HCT116 (cell line): ENCODE data around the gene CSK. TPM values are rescaled to one million over a fixed set of nuclear protein-coding genes. Genes with fewer than 3 reads are reported as not detected.
A peak's percentile ranks its signal among the peaks of the same experiment; 100 is the strongest.
"Not testable (repeated sequence)": the region's sequence is repeated elsewhere in the genome, so short reads cannot be mapped to it uniquely, and the experiment has no call there.

Source experiments
- ATAC-seq: fragments of 200-7000 bp; cut with Tn5 transposase; 2 replicates; pipeline ENCODE4 v1.9.1; 2020; ENCODE audit warnings: mild to moderate bottlenecking, moderate library complexity
- BruUV-seq: library from RNA; stranded (reverse); fragments of 400-500 nt; replicated peaks from 2 replicates; lab custom pipeline; 2021; lab: Mats Ljungman, UMichigan
- CTCF ChIA-PET: fragments of 300-600 bp; sonication (Branson Sonifier 250); formaldehyde crosslinking; loops from one replicate; lab custom pipeline; 2021; ENCODE audit warnings: antibody characterized with exemption; lab: Charles Lee
- POLR2A ChIA-PET: fragments of 300-600, 350-600 bp; sonication (Branson Sonifier 250); formaldehyde crosslinking; loops from one replicate; lab custom pipeline; 2021; ENCODE audit warnings: antibody characterized with exemption; lab: Charles Lee
- RAD21 ChIA-PET, 2 experiments: fragments of 300-600 bp; sonication (Branson Sonifier 250); formaldehyde crosslinking; loops; one replicate each; lab custom pipeline; 2023; ENCODE audit warnings: low total read pairs in 2 of 2; ENCODE audit not compliant: uncharacterized antibody in 2 of 2, unreplicated experiment in 2 of 2, low non-redundant PET in 1 of 2; lab: Charles Lee
- DNase-seq: peaks from one replicate; pipeline ENCODE4 v3.0.0-alpha.2; 2010; ENCODE audit warnings: low read depth, low spot score
- H2AFZ ChIP-seq: fragments of 200-600 bp; shearing (Covaris generic), sonication (generic); 2 replicates; pipeline ENCODE4 v1.6.1; 2017; ENCODE audit warnings: low read depth, mixed run types, mixed read lengths, antibody characterized with exemption, low read length; ENCODE audit not compliant: poor library complexity, severe bottlenecking
- H3K27ac ChIP-seq: 2 replicates; pipeline ENCODE4 v1.5.1; 2012; ENCODE audit warnings: low read depth, low read length
- H3K27me3 ChIP-seq: fragments of 200-600 bp; sonication (generic); 2 replicates; pipeline ENCODE4 v1.6.1; 2016; ENCODE audit warnings: mixed run types, low read length, mixed read lengths; ENCODE audit not compliant: insufficient read depth
- H3K36me3 ChIP-seq, 2 experiments: fragments of 200-500 bp in 1 of 2; fragments of 200-600 bp in 1 of 2; sonication (Bioruptor generic) in 1 of 2; sonication (generic) in 1 of 2; 2 replicates each; pipeline versions ENCODE4 v1.5.1 to v1.6.1; 2014 to 2016; ENCODE audit warnings: low read length in 2 of 2, inconsistent platforms in 1 of 2, mixed read lengths in 1 of 2, mixed run types in 1 of 2; ENCODE audit not compliant: insufficient read depth in 2 of 2, control insufficient read depth in 1 of 2
- H3K4me1 ChIP-seq, 2 experiments: fragments of 200-600 bp in 1 of 2; sonication (generic) in 1 of 2; 2 replicates each; pipeline versions ENCODE4 v1.5.1 to v1.6.1; 2012 to 2017; ENCODE audit warnings: low read length in 2 of 2, inconsistent platforms in 1 of 2, mild to moderate bottlenecking in 1 of 2, mixed read lengths in 1 of 2, mixed run types in 1 of 2, moderate library complexity in 1 of 2; ENCODE audit not compliant: insufficient read depth in 2 of 2, control insufficient read depth in 1 of 2
- H3K4me2 ChIP-seq: fragments of 200-600 bp; sonication (generic); 2 replicates; pipeline ENCODE4 v1.6.1; 2017; ENCODE audit warnings: mixed run types, low read length, mixed read lengths
- H3K4me3 ChIP-seq, 2 experiments: fragments of 200-600 bp in 1 of 2; sonication (generic) in 1 of 2; replicated peaks in 1 of 2; 2 replicates each; pipeline ENCODE4 v1.5.1; 2011 to 2016; ENCODE audit warnings: low read length in 2 of 2, control low read depth in 1 of 2, low read depth in 1 of 2, mild to moderate bottlenecking in 1 of 2, mixed read lengths in 1 of 2, mixed run types in 1 of 2
- H3K79me2 ChIP-seq: fragments of 200-600 bp; sonication (generic); 2 replicates; pipeline ENCODE4 v1.6.1; 2017; ENCODE audit warnings: mild to moderate bottlenecking, mixed run types, low read length, moderate library complexity, mixed read lengths; ENCODE audit not compliant: insufficient read depth
- H3K9ac ChIP-seq: fragments of 200-600 bp; sonication (generic); 2 replicates; pipeline ENCODE4 v1.6.1; 2016; ENCODE audit warnings: low read length, mixed read lengths
- H3K9me2 ChIP-seq: fragments of 200-600 bp; sonication (generic), shearing (Covaris generic); 2 replicates; pipeline ENCODE4 v1.6.1; 2017; ENCODE audit warnings: mixed run types, mild to moderate bottlenecking, moderate library complexity; ENCODE audit not compliant: insufficient read depth
- H3K9me3 ChIP-seq, 2 experiments: fragments of 200-500 bp in 1 of 2; fragments of 200-600 bp in 1 of 2; sonication (Bioruptor generic) in 1 of 2; sonication (generic) in 1 of 2; 2 replicates each; pipeline ENCODE4 v1.6.1; 2014 to 2017; ENCODE audit warnings: low read length in 2 of 2, mixed read lengths in 2 of 2, inconsistent platforms in 1 of 2, low read depth in 1 of 2, mild to moderate bottlenecking in 1 of 2, mixed run types in 1 of 2, moderate library complexity in 1 of 2; ENCODE audit not compliant: control insufficient read depth in 1 of 2, insufficient read depth in 1 of 2
- H4K20me1 ChIP-seq: fragments of 200-600 bp; sonication (generic), shearing (Covaris generic); 2 replicates; pipeline ENCODE4 v1.6.1; 2017; ENCODE audit warnings: mixed run types, mild to moderate bottlenecking, moderate library complexity; ENCODE audit not compliant: insufficient read depth
- CBX3 ChIP-seq: IDR thresholded peaks from 2 replicates; pipeline ENCODE4 v1.6.1; 2012; ENCODE audit warnings: low read depth
- CEBPB ChIP-seq: IDR thresholded peaks from 2 replicates; pipeline ENCODE4 v1.6.1; 2012; ENCODE audit warnings: low read depth
- EGR1 ChIP-seq: IDR thresholded peaks from 2 replicates; pipeline ENCODE4 v1.6.1; 2012; ENCODE audit warnings: low read depth
- ELF1 ChIP-seq: IDR thresholded peaks from 2 replicates; pipeline ENCODE4 v1.6.1; 2012; ENCODE audit warnings: low read depth, borderline replicate concordance
- EZH2 ChIP-seq: fragments of 200-600 bp; sonication (generic); IDR thresholded peaks from 2 replicates; pipeline ENCODE4 v1.6.1; 2017; ENCODE audit warnings: antibody characterized with exemption, mixed run types
- FOSL1 ChIP-seq: IDR thresholded peaks from 2 replicates; pipeline ENCODE4 v1.6.1; 2012; ENCODE audit warnings: low read depth
- POLR2A ChIP-seq: IDR thresholded peaks from 2 replicates; pipeline ENCODE4 v1.7.0; 2011; ENCODE audit warnings: borderline replicate concordance; ENCODE audit not compliant: insufficient read depth, insufficient read length; ENCODE audit errors: extremely low read depth
- POLR2AphosphoS5 ChIP-seq: IDR thresholded peaks from 2 replicates; pipeline ENCODE4 v1.6.1; 2011; ENCODE audit warnings: mild to moderate bottlenecking, low read depth, low read length, moderate library complexity
- RAD21 ChIP-seq: IDR thresholded peaks from 2 replicates; pipeline ENCODE4 v1.6.1; 2012; ENCODE audit warnings: low read depth, mild to moderate bottlenecking
- SRF ChIP-seq: IDR thresholded peaks from 2 replicates; pipeline ENCODE4 v1.6.1; 2012; ENCODE audit warnings: low read depth
- TCF7L2 ChIP-seq: IDR thresholded peaks from 2 replicates; pipeline ENCODE4 v1.7.0; 2011; ENCODE audit warnings: borderline replicate concordance, inconsistent platforms; ENCODE audit not compliant: insufficient read depth, insufficient read length; ENCODE audit errors: extremely low read depth
- YY1 ChIP-seq: IDR thresholded peaks from 2 replicates; pipeline ENCODE4 v1.6.1; 2011; ENCODE audit warnings: low read length, low read depth, moderate library complexity, mild to moderate bottlenecking; ENCODE audit not compliant: insufficient replicate concordance; ENCODE audit errors: extremely low read depth
- ZBTB33 ChIP-seq: IDR thresholded peaks from 2 replicates; pipeline ENCODE4 v1.6.1; 2011; ENCODE audit warnings: mild to moderate bottlenecking, low read length, moderate library complexity; ENCODE audit not compliant: insufficient replicate concordance; ENCODE audit errors: extremely low read depth
- ZFX ChIP-seq: fragments of 450-650 bp; IDR thresholded peaks from 2 replicates; pipeline ENCODE4 v1.6.1; 2017
- ZNF274 ChIP-seq: fragments of 200-500 bp; sonication (Bioruptor generic); IDR thresholded peaks from 2 replicates; pipeline ENCODE4 v1.6.1; 2014; ENCODE audit warnings: mild to moderate bottlenecking, low read depth, low read length, inconsistent platforms
- intact Hi-C: fragments of 100-400 bp; cut with micrococcal nuclease; formaldehyde crosslinking; loops from 2 replicates; pipeline ENCODE4 v1.10.0; 2022
- total RNA-seq: library from RNA; stranded (reverse); gene quantifications from one replicate; pipeline ENCODE4 v1.2.1, GENCODE V29; 2021; ENCODE audit not compliant: unreplicated experiment
- TF ChIP-seq, protein P1 (sequence below): IDR thresholded peaks from 2 replicates; pipeline ENCODE4 v1.6.1; 2012

CSK gene
- total RNA-seq, 1 experiment from 2014 or later: 72.2 TPM

- CTCF ChIA-PET: no interaction called here
- Histone ChIP-seq H3K4me1 (peaks cover 25 to 50% of the 10 kb centered on the region in 2 experiments), H3K4me3 (no peak overlapping the region)
Measured at GRCh38 chr15:74785194-74786032, 3.5 kb downstream of the CSK start.

DNA sequence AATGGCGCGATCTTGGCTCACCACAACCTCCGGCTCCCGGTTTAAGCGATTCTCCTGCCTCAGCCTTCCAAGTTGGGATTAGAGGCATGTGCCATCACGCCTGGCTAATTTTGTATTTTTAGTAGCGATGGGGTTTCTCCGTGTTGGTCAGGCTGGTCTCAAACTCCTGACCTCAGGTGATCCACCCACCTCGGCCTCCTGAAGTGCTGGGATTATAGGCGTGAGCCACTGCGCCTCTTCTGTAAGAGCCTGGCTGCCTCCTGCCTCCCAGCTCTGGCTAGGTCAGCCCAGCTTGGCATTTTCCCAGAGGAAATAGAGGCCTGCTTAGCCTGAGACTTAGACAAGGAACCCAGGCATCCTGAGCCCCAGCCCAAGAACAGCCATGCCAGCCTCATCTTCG, 4.2 kb downstream of the CSK start:
- H3K27ac ChIP-seq, ATAC-seq, H3K9me2 ChIP-seq, H3K36me3 ChIP-seq, DNase-seq, POLR2A ChIA-PET, H3K27me3 ChIP-seq, H3K9ac ChIP-seq, H3K9me3 ChIP-seq, H2AFZ ChIP-seq, RAD21 ChIA-PET, H4K20me1 ChIP-seq, H3K4me2 ChIP-seq, H3K4me3 ChIP-seq: not testable (repeated sequence)
- CTCF ChIA-PET: interaction anchor here (2.7 kb wide), 1 partner anchor 14 kb away, joined by 12 read pairs; no protein-coding TSS in a partner anchor
- TSS peak; percentile 28 for BruUV-seq
- H3K79me2 ChIP-seq: peaks cover 84% of the 10 kb centered on the region
- intact Hi-C loops: loop anchor here (10.0 kb wide), 1 partner anchor 419 kb away; the partner anchor contains the start of gene C15orf39
- H3K4me1 ChIP-seq: peaks cover 25 to 49% of the 10 kb centered on the region in 2 experiments

More at GRCh38 chr15:74785194-74786032, 3.5 kb downstream of the CSK start:
- Histone ChIP-seq H3K36me3 (peaks cover 0 to 5% of the 10 kb centered on the region in 2 experiments; a peak in 2 of 4 replicates), H3K27ac (no peak overlapping the region), H2AFZ (no peak overlapping the region), H4K20me1 (peaks cover 3% of the 10 kb centered on the region; the same call in 1 of the 2 replicates), H3K9me3 (no peaks in the 10 kb centered on the region), H3K27me3 (no peaks in the 10 kb centered on the region), H3K79me2 (peaks cover 77% of the 10 kb centered on the region), H3K4me2 (no peak overlapping the region), H3K9ac (no peak overlapping the region), H3K9me2 (no peaks in the 10 kb centered on the region)
- ChIA-PET POLR2A (no interaction called here), RAD21 (no interaction called here)
- no TSS peak for BruUV-seq
- ATAC-seq (no peak), DNase-seq (no peak)
- intact Hi-C loops: loop anchor here (10.0 kb wide), 1 partner anchor 419 kb away; the partner anchor contains the start of gene C15orf39
- TF ChIP-seq POLR2AphosphoS5: no peak
- TF ChIP-seq YY1: no peak
- no peak for TF ChIP-seq CEBPB
- no peak for TF ChIP-seq SRF
- TF ChIP-seq ZNF274: no peak
- no peak for TF ChIP-seq RAD21
- no peak for TF ChIP-seq TCF7L2
- TF ChIP-seq ZBTB33: no peak
- no peak for TF ChIP-seq ELF1
- TF ChIP-seq EGR1: no peak
- no peak for TF ChIP-seq FOSL1
- TF ChIP-seq, protein P1, sequence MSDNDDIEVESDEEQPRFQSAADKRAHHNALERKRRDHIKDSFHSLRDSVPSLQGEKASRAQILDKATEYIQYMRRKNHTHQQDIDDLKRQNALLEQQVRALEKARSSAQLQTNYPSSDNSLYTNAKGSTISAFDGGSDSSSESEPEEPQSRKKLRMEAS: no peak
- no peak for TF ChIP-seq CBX3
- no peak for TF ChIP-seq EZH2
- no peak for TF ChIP-seq ZFX
- TF ChIP-seq POLR2A: no peak
